H1 (cell line): ENCODE data around the gene DCAF6. TPM values are rescaled to one million over a fixed set of nuclear protein-coding genes. Genes with fewer than 3 reads are reported as not detected.

Source experiments
- CTCF ChIA-PET: fragments of 300-600 bp; sonication (Branson Sonifier 250); formaldehyde crosslinking; loops from one replicate; lab custom pipeline; 2021; ENCODE audit not compliant: partially characterized antibody; lab: Charles Lee
- POLR2A ChIA-PET: fragments of 300-600 bp; sonication (Branson Sonifier 250); formaldehyde crosslinking; loops from one replicate; lab custom pipeline; 2021; ENCODE audit warnings: inconsistent platforms; ENCODE audit not compliant: partially characterized antibody; lab: Charles Lee
- DNase-seq, 2 experiments: peaks; one replicate each; pipeline versions ENCODE4 v3.0.0 to v3.0.0-alpha.2; 2010 to 2022; ENCODE audit warnings: low spot score in 2 of 2, low read depth in 1 of 2, mixed read lengths in 1 of 2
- FAIRE-seq: peaks from 2 replicates; lab custom pipeline; 2011; peaks lifted over from hg19 to GRCh38; lab: Jason Lieb, UNC
- H2AFZ ChIP-seq: 2 replicates; pipeline ENCODE4 v1.8.1; 2012; ENCODE audit warnings: low read length, inconsistent platforms
- H2AK5ac ChIP-seq: 2 replicates; pipeline ENCODE4 v1.6.1; 2013; ENCODE audit warnings: low read depth, low read length
- H2BK120ac ChIP-seq: replicated peaks from 2 replicates; pipeline ENCODE3; 2013; ENCODE audit warnings: low read depth, low read length, inconsistent platforms
- H2BK12ac ChIP-seq: 2 replicates; pipeline ENCODE4 v1.6.1; 2013; ENCODE audit warnings: low read depth, low read length
- H2BK15ac ChIP-seq: 2 replicates; pipeline ENCODE4 v1.6.1; 2013; ENCODE audit warnings: low read length
- H2BK20ac ChIP-seq: 2 replicates; pipeline ENCODE4 v1.6.1; 2013; ENCODE audit warnings: low read length
- H2BK5ac ChIP-seq: 2 replicates; pipeline ENCODE4 v1.6.1; 2013; ENCODE audit warnings: low read depth, low read length
- H3K14ac ChIP-seq: 2 replicates; pipeline ENCODE4 v1.6.1; 2013; ENCODE audit warnings: inconsistent platforms; ENCODE audit not compliant: insufficient read length
- H3K18ac ChIP-seq: 2 replicates; pipeline ENCODE4 v1.6.1; 2013; ENCODE audit warnings: low read length; ENCODE audit errors: extremely low read depth
- H3K23ac ChIP-seq: 2 replicates; pipeline ENCODE4 v1.6.1; 2013; ENCODE audit warnings: inconsistent platforms; ENCODE audit not compliant: insufficient read length
- H3K23me2 ChIP-seq: 2 replicates; pipeline ENCODE4 v1.6.1; 2013; ENCODE audit warnings: low read depth, low read length
- H3K27ac ChIP-seq: 2 replicates; pipeline ENCODE4 v1.6.1; 2011; ENCODE audit warnings: low read depth, low read length, inconsistent platforms
- H3K27me3 ChIP-seq, 4 experiments: replicated peaks in 1 of 4; 1 replicate in 1 of 4; 2 replicates in 3 of 4; pipeline versions ENCODE4 v1.6.1 to v1.8.1; 2011 to 2013; ENCODE audit warnings: low read length in 3 of 4, mild to moderate bottlenecking in 3 of 4, inconsistent platforms in 2 of 4, mixed read lengths in 2 of 4, moderate library complexity in 1 of 4; ENCODE audit not compliant: control insufficient read depth in 3 of 4, insufficient read depth in 3 of 4; ENCODE audit errors: extremely low read depth in 1 of 4
- H3K36me3 ChIP-seq, 4 experiments: 2 replicates each; pipeline versions ENCODE4 v1.6.1 to v1.8.1; 2011 to 2013; ENCODE audit warnings: mild to moderate bottlenecking in 4 of 4, low read length in 3 of 4, moderate library complexity in 2 of 4, control low read depth in 1 of 4, inconsistent platforms in 1 of 4; ENCODE audit not compliant: insufficient read depth in 4 of 4, control insufficient read depth in 2 of 4
- H3K4ac ChIP-seq: replicated peaks from 2 replicates; pipeline ENCODE3; 2013; ENCODE audit warnings: low read length, low read depth, mixed read lengths, inconsistent platforms; ENCODE audit not compliant: insufficient read length
- H3K4me1 ChIP-seq, 4 experiments: replicated peaks in 1 of 4; 1 replicate in 1 of 4; 2 replicates in 3 of 4; pipeline versions ENCODE4 v1.6.1 to v1.8.1; 2011 to 2013; ENCODE audit warnings: low read length in 3 of 4, inconsistent platforms in 2 of 4, mixed read lengths in 1 of 4; ENCODE audit not compliant: insufficient read depth in 4 of 4, control insufficient read depth in 3 of 4
- H3K4me2 ChIP-seq, 2 experiments: 2 replicates each; pipeline versions ENCODE4 v1.6.1 to v1.8.1; 2011 to 2013; ENCODE audit warnings: low read depth in 2 of 2, low read length in 2 of 2, control low read depth in 1 of 2, inconsistent platforms in 1 of 2, mild to moderate bottlenecking in 1 of 2; ENCODE audit not compliant: insufficient read depth in 1 of 2
- H3K4me3 ChIP-seq, 4 experiments: fragments of 200-600, 300-600 bp in 1 of 4; sonication (generic), shearing (Covaris generic), sonication (Bioruptor Twin) in 1 of 4; 2 replicates each; pipeline versions ENCODE4 v1.5.1 to v1.8.1; 2011 to 2016; ENCODE audit warnings: low read length in 4 of 4, low read depth in 3 of 4, control low read depth in 2 of 4, inconsistent platforms in 2 of 4, mild to moderate bottlenecking in 2 of 4, mixed read lengths in 1 of 4, moderate library complexity in 1 of 4; ENCODE audit not compliant: insufficient read depth in 2 of 4; ENCODE audit errors: extremely low read depth in 1 of 4
- H3K56ac ChIP-seq: replicated peaks from 2 replicates; pipeline ENCODE3; 2013; ENCODE audit warnings: low read depth, mild to moderate bottlenecking, mixed read lengths, low read length, inconsistent platforms; ENCODE audit not compliant: insufficient read length
- H3K79me1 ChIP-seq: 2 replicates; pipeline ENCODE4 v1.6.1; 2013; ENCODE audit warnings: low read depth, low read length, control low read depth
- H3K79me2 ChIP-seq, 2 experiments: 2 replicates each; pipeline versions ENCODE4 v1.6.1 to v1.8.1; 2012 to 2013; ENCODE audit warnings: low read length in 2 of 2, mild to moderate bottlenecking in 2 of 2, inconsistent platforms in 1 of 2; ENCODE audit not compliant: insufficient read depth in 2 of 2, control insufficient read depth in 1 of 2
- H3K9ac ChIP-seq, 4 experiments: replicated peaks in 1 of 4; 1 replicate in 1 of 4; 2 replicates in 3 of 4; pipeline versions ENCODE4 v1.6.1 to v1.8.1; 2011 to 2013; ENCODE audit warnings: low read depth in 3 of 4, low read length in 3 of 4, control low read depth in 2 of 4, mild to moderate bottlenecking in 2 of 4, moderate library complexity in 2 of 4, inconsistent platforms in 1 of 4; ENCODE audit errors: extremely low read depth in 1 of 4
- H3K9me3 ChIP-seq, 2 experiments: 2 replicates each; pipeline versions ENCODE4 v1.6.1 to v1.8.1; 2012 to 2013; ENCODE audit warnings: mild to moderate bottlenecking in 2 of 2, moderate library complexity in 2 of 2, control low read depth in 1 of 2, inconsistent platforms in 1 of 2, low read depth in 1 of 2, low read length in 1 of 2, mixed read lengths in 1 of 2; ENCODE audit not compliant: insufficient read depth in 2 of 2
- H4K20me1 ChIP-seq, 2 experiments: replicated peaks in 1 of 2; 2 replicates each; pipeline versions ENCODE3 to v1.8.1; 2011 to 2013; ENCODE audit warnings: inconsistent platforms in 2 of 2, low read length in 2 of 2, mild to moderate bottlenecking in 1 of 2; ENCODE audit not compliant: insufficient read depth in 2 of 2, control insufficient read depth in 1 of 2
- H4K5ac ChIP-seq: 2 replicates; pipeline ENCODE4 v1.6.1; 2013; ENCODE audit warnings: low read length, low read depth, mixed read lengths, inconsistent platforms; ENCODE audit not compliant: insufficient read length
- H4K8ac ChIP-seq: 2 replicates; pipeline ENCODE4 v1.8.0; 2013; ENCODE audit warnings: mild to moderate bottlenecking, moderate library complexity, low read length, inconsistent platforms; ENCODE audit not compliant: insufficient read depth; ENCODE audit errors: extremely low read depth
- H4K91ac ChIP-seq: replicated peaks from 2 replicates; pipeline ENCODE3; 2013; ENCODE audit warnings: low read length, mixed read lengths, inconsistent platforms; ENCODE audit not compliant: insufficient read length
- EGR1 ChIP-seq: IDR thresholded peaks from 2 replicates; pipeline ENCODE4 v1.6.1; 2011; ENCODE audit warnings: low read depth, low read length, borderline replicate concordance
- GABPA ChIP-seq: IDR thresholded peaks from 2 replicates; pipeline ENCODE4 v1.6.1; 2011; ENCODE audit warnings: mild to moderate bottlenecking, low read length, moderate library complexity, borderline replicate concordance; ENCODE audit not compliant: insufficient read depth
- KDM1A ChIP-seq: fragments of 200-600, 300-600 bp; sonication (generic); IDR thresholded peaks from 2 replicates; pipeline ENCODE4 v1.7.1; 2016; ENCODE audit warnings: mild to moderate bottlenecking, low read length, borderline replicate concordance
- MAFK ChIP-seq: IDR thresholded peaks from 2 replicates; pipeline ENCODE4 v1.6.1; 2012; ENCODE audit warnings: low read depth, mild to moderate bottlenecking, improper control_type of control experiment, low read length
- TAF7 ChIP-seq: optimal IDR thresholded peaks from 2 replicates; pipeline ENCODE3; 2011; ENCODE audit warnings: low read depth, mild to moderate bottlenecking, inconsistent platforms, low read length, moderate library complexity, borderline replicate concordance
- YY1 ChIP-seq: IDR thresholded peaks from 2 replicates; pipeline ENCODE4 v1.6.1; 2011; ENCODE audit warnings: low read depth, mild to moderate bottlenecking, low read length
- WGBS, 2 experiments: shearing (Covaris generic) in 1 of 2; methylation state at CpG; one replicate each; pipeline versions ENCODE4 v1.1.6 to v1.1.7; 2013 to 2015; ENCODE audit warnings: low lambda C conversion rate in 2 of 2, mixed read lengths in 2 of 2, inconsistent platforms in 1 of 2, low coverage in 1 of 2, missing lambda C conversion rate in 1 of 2; ENCODE audit not compliant: insufficient replicate concordance in 2 of 2, insufficient coverage in 1 of 2, insufficient read length in 1 of 2; ENCODE audit errors: extremely low coverage in 1 of 2, missing lambda C conversion rate in 1 of 2; 5-methylcytosine and 5-hydroxymethylcytosine counted together
- polyA plus RNA-seq, 7 experiments: library from polyadenylated mRNA; depleted of rRNA in 3 of 7; stranded (reverse) in 5 of 7; unstranded in 2 of 7; fragments of >200 nt in 5 of 7; fragments of 200-250 nt in 2 of 7; gene quantifications; 1 replicate in 5 of 7; 2 replicates in 1 of 7; 4 replicates in 1 of 7; pipeline versions ENCODE4 v1.2.1 to v1.2.3, GENCODE V29; 2011 to 2013; ENCODE audit warnings: missing spikeins in 2 of 7, mixed read lengths in 2 of 7
- total RNA-seq: library from RNA; stranded (reverse); fragmentation: NEBNext Ultra II Directional; extraction: Animal tissue kit (Norgen Biotek cat#: 25700); gene quantifications from 2 replicates; pipeline ENCODE4 v1.2.1, GENCODE V29; 2021
- TF ChIP-seq, protein P1 (sequence below): IDR thresholded peaks from 2 replicates; pipeline ENCODE4 v1.6.1; 2011; ENCODE audit warnings: low read length, improper control_type of control experiment
- TF ChIP-seq, protein P2 (sequence below): IDR thresholded peaks from 2 replicates; pipeline ENCODE4 v1.6.1; 2012; ENCODE audit warnings: low read length, inconsistent platforms

The DCAF6 gene
- total and polyA plus RNA-seq, 2 of the 8 experiments (the other 6 are each of a cell fraction or from before 2014, with no cell fraction given): 12.3 to 17.4 TPM

DNA sequence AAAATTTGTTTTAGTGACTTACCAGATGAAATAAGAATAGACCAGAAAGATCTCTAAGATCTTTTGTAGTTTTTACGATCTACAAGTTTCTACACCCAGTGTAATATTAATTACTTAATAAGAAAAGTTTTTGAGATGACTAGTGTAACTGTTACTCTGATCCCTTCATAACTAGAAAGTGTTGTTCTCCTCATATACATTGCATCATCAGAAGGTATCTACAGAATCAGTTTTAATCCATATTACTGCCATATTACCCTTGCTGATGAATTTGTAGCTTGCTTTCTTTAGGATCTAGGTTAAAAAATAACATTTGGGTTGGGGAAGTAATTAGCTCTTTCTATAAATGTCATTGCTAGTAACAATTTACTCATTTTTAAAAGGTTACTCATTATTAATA, 127.7 kb downstream of the DCAF6 start:
- POLR2A ChIA-PET: no interaction called here
- Histone ChIP-seq H3K4me3 (no peak overlapping the region), H3K4me2 (no peak overlapping the region), H3K18ac (no peak overlapping the region), H2BK5ac (no peak overlapping the region), H3K79me2 (no peaks in the 10 kb centered on the region), H3K4ac (no peak overlapping the region), H2AFZ (no peak overlapping the region), H3K27me3 (no peaks in the 10 kb centered on the region), H3K14ac (no peak overlapping the region), H3K23me2 (no peaks in the 10 kb centered on the region), H2AK5ac (no peak overlapping the region), H3K23ac (no peak overlapping the region), H2BK15ac (no peak overlapping the region), H2BK20ac (no peak overlapping the region), H3K9me3 (no peaks in the 10 kb centered on the region), H3K56ac (no peak overlapping the region), H3K4me1 (no peaks in the 10 kb centered on the region), H4K5ac (no peak overlapping the region), H3K27ac (no peak overlapping the region), H2BK120ac (no peak overlapping the region), H4K8ac (no peak overlapping the region), H3K36me3 (peaks cover 2 to 48% (median 8%) of the 10 kb centered on the region in 4 experiments; a peak in 4 of 8 replicates), H2BK12ac (no peak overlapping the region), H4K20me1 (no peaks in the 10 kb centered on the region), H3K79me1 (no peaks in the 10 kb centered on the region), H3K9ac (no peak overlapping the region), H4K91ac (no peak overlapping the region)
- FAIRE-seq: no peak
- DNase-seq: no peak
- WGBS, 2 experiments: 88% methylated on average over 1 of the region's 1 CpG; no CpG with 5 or more reads in 1 of the 2 experiments
- CTCF ChIA-PET: interaction anchor here (3.1 kb wide), 1 partner anchor 18 kb away, joined by 16 read pairs; no protein-coding TSS in a partner anchor
- TF ChIP-seq, protein P1, sequence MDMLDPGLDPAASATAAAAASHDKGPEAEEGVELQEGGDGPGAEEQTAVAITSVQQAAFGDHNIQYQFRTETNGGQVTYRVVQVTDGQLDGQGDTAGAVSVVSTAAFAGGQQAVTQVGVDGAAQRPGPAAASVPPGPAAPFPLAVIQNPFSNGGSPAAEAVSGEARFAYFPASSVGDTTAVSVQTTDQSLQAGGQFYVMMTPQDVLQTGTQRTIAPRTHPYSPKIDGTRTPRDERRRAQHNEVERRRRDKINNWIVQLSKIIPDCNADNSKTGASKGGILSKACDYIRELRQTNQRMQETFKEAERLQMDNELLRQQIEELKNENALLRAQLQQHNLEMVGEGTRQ: no peak
- TF ChIP-seq TAF7 (no peak), KDM1A (no peak), GABPA (no peak), MAFK (no peak), YY1 (no peak), EGR1 (no peak)
- TF ChIP-seq, protein P2, sequence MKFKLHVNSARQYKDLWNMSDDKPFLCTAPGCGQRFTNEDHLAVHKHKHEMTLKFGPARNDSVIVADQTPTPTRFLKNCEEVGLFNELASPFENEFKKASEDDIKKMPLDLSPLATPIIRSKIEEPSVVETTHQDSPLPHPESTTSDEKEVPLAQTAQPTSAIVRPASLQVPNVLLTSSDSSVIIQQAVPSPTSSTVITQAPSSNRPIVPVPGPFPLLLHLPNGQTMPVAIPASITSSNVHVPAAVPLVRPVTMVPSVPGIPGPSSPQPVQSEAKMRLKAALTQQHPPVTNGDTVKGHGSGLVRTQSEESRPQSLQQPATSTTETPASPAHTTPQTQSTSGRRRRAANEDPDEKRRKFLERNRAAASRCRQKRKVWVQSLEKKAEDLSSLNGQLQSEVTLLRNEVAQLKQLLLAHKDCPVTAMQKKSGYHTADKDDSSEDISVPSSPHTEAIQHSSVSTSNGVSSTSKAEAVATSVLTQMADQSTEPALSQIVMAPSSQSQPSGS: no peak
